K562 (cell line): ENCODE data around the gene RHEBL1. TPM values are rescaled to one million over a fixed set of nuclear protein-coding genes. Genes with fewer than 3 reads are reported as not detected.

Source experiments
- JUNB ChIP-seq: fragments of 450-650 bp; formaldehyde crosslinking; conservative IDR thresholded peaks from 2 replicates; pipeline ENCODE4 v1.4.0; 2020; ENCODE audit warnings: mild to moderate bottlenecking
- L3MBTL2 ChIP-seq: fragments of 450-650 bp; IDR thresholded peaks from 2 replicates; pipeline ENCODE4 v1.6.1; 2016; ENCODE audit warnings: mild to moderate bottlenecking, moderate library complexity
- MCM7 ChIP-seq, 2 experiments: fragments of 450-650 bp; IDR thresholded peaks; 2 replicates each; pipeline ENCODE4 v1.6.1; 2016 to 2018
- NONO ChIP-seq, 2 experiments: fragments of 200-400 bp in 1 of 2; fragments of 450-650 bp in 1 of 2; formaldehyde crosslinking in 1 of 2; IDR thresholded peaks; 2 replicates each; pipeline ENCODE4 v1.6.1; 2017; ENCODE audit warnings: low read depth in 2 of 2, mild to moderate bottlenecking in 2 of 2, moderate library complexity in 2 of 2, low read length in 1 of 2
- NR4A1 ChIP-seq, 2 experiments: fragments of 250-450 bp in 1 of 2; fragments of 450-650 bp in 1 of 2; sonication (Bioruptor Pico) in 1 of 2; IDR thresholded peaks; 2 replicates each; pipeline versions ENCODE4 v1.4.0 to v1.6.1; 2016 to 2020; ENCODE audit warnings: mild to moderate bottlenecking in 2 of 2, missing compliant biosample characterization in 1 of 2, missing genetic modification characterization in 1 of 2, moderate library complexity in 1 of 2
- POLR2AphosphoS5 ChIP-seq: IDR thresholded peaks from 2 replicates; pipeline ENCODE4 v1.6.1; 2011; ENCODE audit warnings: mild to moderate bottlenecking, low read depth, low read length, moderate library complexity; ENCODE audit not compliant: control insufficient read depth, insufficient read depth
- POLR2B ChIP-seq: fragments of 450-650 bp; IDR thresholded peaks from 2 replicates; pipeline ENCODE4 v1.6.1; 2018; ENCODE audit warnings: low read depth; ENCODE audit not compliant: partially characterized antibody
- SPI1 ChIP-seq: IDR thresholded peaks from 2 replicates; pipeline ENCODE4 v1.6.1; 2011; ENCODE audit warnings: low read depth, low read length, control low read depth, borderline replicate concordance
- SREBF2 ChIP-seq: sonication (generic); formaldehyde crosslinking; IDR thresholded peaks from 2 replicates; pipeline ENCODE4 v1.4.0; 2020; ENCODE audit warnings: mild to moderate bottlenecking, missing genetic modification reagents
- TBP ChIP-seq: optimal IDR thresholded peaks from 2 replicates; pipeline ENCODE3; 2011; ENCODE audit warnings: low read depth, low read length, improper control_type of control experiment
- YY1 ChIP-seq, 3 experiments: IDR thresholded peaks; 2 replicates each; pipeline ENCODE4 v1.6.1; 2011; ENCODE audit warnings: low read length in 2 of 3, mild to moderate bottlenecking in 2 of 3, moderate library complexity in 2 of 3, borderline replicate concordance in 1 of 3, control low read depth in 1 of 3, low read depth in 1 of 3; ENCODE audit not compliant: insufficient read depth in 3 of 3, insufficient replicate concordance in 2 of 3, control insufficient read depth in 1 of 3, insufficient read length in 1 of 3; ENCODE audit errors: extremely low read depth in 1 of 3
- ZKSCAN1 ChIP-seq: fragments of 150-350 bp; IDR thresholded peaks from 2 replicates; pipeline ENCODE4 v1.6.1; 2016; ENCODE audit warnings: low read depth, low read length
- ZNF699 ChIP-seq: fragments of 250-450 bp; sonication (Bioruptor Pico); IDR thresholded peaks from 2 replicates; pipeline ENCODE4 v1.8.0; 2021; ENCODE audit warnings: mild to moderate bottlenecking, moderate library complexity; ENCODE audit not compliant: insufficient replicate concordance
- polyA plus RNA-seq, 8 experiments: library from polyadenylated mRNA; depleted of rRNA in 4 of 8; stranded (reverse) in 5 of 8; unstranded in 3 of 8; fragments of >200 nt; fragmentation: Nextera tagmentation in 2 of 8; fragmentation: Illumina TruSeq in 1 of 8; extraction: Ambion mirVana in 2 of 8; extraction: Trizol in 1 of 8; gene quantifications; 2 replicates each; pipeline versions ENCODE4 v1.2.1 to v1.2.3, GENCODE V29; 2011 to 2014; ENCODE audit warnings: inconsistent platforms in 1 of 8, missing spikeins in 1 of 8
- total RNA-seq, 7 experiments: library from RNA; depleted of rRNA in 6 of 7; stranded (reverse); fragments of >200 nt in 6 of 7; fragmentation: Illumina TruSeq in 2 of 7; extraction: Trizol in 2 of 7; gene quantifications; 2 replicates each; pipeline versions ENCODE4 v1.2.1 to v1.2.3, GENCODE V29; 2011 to 2021; ENCODE audit warnings: low replicate concordance in 1 of 7
- TF ChIP-seq, protein P1 (sequence below): sonication (generic); formaldehyde crosslinking; IDR thresholded peaks from 2 replicates; pipeline ENCODE4 v1.8.1; 2023; ENCODE audit warnings: missing genetic modification reagents, mild to moderate bottlenecking, borderline replicate concordance
- TF ChIP-seq, protein P2 (sequence below): fragments of 450-650 bp; IDR thresholded peaks from 2 replicates; pipeline ENCODE4 v1.7.0; 2016; ENCODE audit warnings: borderline replicate concordance
- TF ChIP-seq, protein P3 (sequence below): sonication (generic); formaldehyde crosslinking; IDR thresholded peaks from 2 replicates; pipeline ENCODE4 v1.9.0; 2022; ENCODE audit warnings: mild to moderate bottlenecking, missing genetic modification reagents
- TF ChIP-seq, protein P4 (sequence below): sonication (generic); formaldehyde crosslinking; IDR thresholded peaks from 2 replicates; pipeline ENCODE4 v1.4.0; 2020; ENCODE audit warnings: mild to moderate bottlenecking, missing genetic modification reagents

Gene RHEBL1
- total and polyA plus RNA-seq, 9 of the 15 experiments (the other 6 are each of a cell fraction or from before 2014, with no cell fraction given) = 4.3 to 36.1 (median 8.2) TPM

DNA sequence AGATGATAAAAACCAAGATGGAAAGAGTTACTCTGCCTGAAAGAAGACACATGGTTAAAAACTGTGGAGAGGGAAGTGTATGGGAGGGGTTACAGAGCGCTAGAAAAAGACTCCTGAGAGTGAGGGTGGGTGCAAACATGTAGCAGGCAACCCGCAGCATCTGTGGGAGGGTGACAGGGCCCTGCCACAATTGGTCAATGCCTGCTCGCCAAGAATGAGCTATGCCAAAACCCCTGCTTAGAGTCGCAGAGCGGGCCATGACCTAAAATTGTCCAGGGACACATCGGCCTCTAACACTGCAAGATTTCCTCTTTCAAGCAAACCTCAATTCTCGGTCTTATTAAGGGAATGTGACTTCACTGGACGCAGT lies 51.9 kb downstream of the RHEBL1 start (continued):
- TF ChIP-seq SPI1 (no peak), ZKSCAN1 (0 out of 2 replicates have a peak, but pooled peaks have one; percentile 8), POLR2B (no peak), MCM7 (IDR thresholded peaks at IDR 0.05) (no peak), SREBF2 (CRISPR knock-in tag) (no peak), ZNF699 (CRISPR knock-in tag) (no peak), TBP (peak; percentile 33), L3MBTL2 (no peak), NONO (IDR thresholded peaks at IDR 0.05; ENCODE audit: low read depth in 2 of 2, low read length in 1 of 2) (no peak), POLR2AphosphoS5 (no peak), NR4A1 (CRISPR knock-in tag; IDR thresholded peaks at IDR 0.05) (0 out of 2 replicates have a peak, but pooled peaks have one; percentile 1), NR4A1 (tag; IDR thresholded peaks at IDR 0.05) (no peak), YY1 (IDR thresholded peaks at IDR 0.05; ENCODE audit: borderline replicate concordance in 1 of 3, control insufficient read depth in 1 of 3, extremely low read depth in 1 of 3, insufficient read depth in 3 of 3, insufficient read length in 1 of 3, insufficient replicate concordance in 2 of 3, low read depth in 1 of 3, low read length in 2 of 3) (peak in 1 of 3 experiments; percentile 43), JUNB (CRISPR knock-in tag) (no peak)
- TF ChIP-seq, protein P1, sequence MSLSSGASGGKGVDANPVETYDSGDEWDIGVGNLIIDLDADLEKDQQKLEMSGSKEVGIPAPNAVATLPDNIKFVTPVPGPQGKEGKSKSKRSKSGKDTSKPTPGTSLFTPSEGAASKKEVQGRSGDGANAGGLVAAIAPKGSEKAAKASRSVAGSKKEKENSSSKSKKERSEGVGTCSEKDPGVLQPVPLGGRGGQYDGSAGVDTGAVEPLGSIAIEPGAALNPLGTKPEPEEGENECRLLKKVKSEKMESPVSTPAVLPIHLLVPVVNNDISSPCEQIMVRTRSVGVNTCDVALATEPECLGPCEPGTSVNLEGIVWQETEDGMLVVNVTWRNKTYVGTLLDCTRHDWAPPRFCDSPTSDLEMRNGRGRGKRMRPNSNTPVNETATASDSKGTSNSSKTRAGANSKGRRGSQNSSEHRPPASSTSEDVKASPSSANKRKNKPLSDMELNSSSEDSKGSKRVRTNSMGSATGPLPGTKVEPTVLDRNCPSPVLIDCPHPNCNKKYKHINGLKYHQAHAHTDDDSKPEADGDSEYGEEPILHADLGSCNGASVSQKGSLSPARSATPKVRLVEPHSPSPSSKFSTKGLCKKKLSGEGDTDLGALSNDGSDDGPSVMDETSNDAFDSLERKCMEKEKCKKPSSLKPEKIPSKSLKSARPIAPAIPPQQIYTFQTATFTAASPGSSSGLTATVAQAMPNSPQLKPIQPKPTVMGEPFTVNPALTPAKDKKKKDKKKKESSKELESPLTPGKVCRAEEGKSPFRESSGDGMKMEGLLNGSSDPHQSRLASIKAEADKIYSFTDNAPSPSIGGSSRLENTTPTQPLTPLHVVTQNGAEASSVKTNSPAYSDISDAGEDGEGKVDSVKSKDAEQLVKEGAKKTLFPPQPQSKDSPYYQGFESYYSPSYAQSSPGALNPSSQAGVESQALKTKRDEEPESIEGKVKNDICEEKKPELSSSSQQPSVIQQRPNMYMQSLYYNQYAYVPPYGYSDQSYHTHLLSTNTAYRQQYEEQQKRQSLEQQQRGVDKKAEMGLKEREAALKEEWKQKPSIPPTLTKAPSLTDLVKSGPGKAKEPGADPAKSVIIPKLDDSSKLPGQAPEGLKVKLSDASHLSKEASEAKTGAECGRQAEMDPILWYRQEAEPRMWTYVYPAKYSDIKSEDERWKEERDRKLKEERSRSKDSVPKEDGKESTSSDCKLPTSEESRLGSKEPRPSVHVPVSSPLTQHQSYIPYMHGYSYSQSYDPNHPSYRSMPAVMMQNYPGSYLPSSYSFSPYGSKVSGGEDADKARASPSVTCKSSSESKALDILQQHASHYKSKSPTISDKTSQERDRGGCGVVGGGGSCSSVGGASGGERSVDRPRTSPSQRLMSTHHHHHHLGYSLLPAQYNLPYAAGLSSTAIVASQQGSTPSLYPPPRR (CRISPR knock-in tag) = no peak
- TF ChIP-seq, protein P2, sequence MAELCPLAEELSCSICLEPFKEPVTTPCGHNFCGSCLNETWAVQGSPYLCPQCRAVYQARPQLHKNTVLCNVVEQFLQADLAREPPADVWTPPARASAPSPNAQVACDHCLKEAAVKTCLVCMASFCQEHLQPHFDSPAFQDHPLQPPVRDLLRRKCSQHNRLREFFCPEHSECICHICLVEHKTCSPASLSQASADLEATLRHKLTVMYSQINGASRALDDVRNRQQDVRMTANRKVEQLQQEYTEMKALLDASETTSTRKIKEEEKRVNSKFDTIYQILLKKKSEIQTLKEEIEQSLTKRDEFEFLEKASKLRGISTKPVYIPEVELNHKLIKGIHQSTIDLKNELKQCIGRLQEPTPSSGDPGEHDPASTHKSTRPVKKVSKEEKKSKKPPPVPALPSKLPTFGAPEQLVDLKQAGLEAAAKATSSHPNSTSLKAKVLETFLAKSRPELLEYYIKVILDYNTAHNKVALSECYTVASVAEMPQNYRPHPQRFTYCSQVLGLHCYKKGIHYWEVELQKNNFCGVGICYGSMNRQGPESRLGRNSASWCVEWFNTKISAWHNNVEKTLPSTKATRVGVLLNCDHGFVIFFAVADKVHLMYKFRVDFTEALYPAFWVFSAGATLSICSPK = no peak
- TF ChIP-seq, protein P3, sequence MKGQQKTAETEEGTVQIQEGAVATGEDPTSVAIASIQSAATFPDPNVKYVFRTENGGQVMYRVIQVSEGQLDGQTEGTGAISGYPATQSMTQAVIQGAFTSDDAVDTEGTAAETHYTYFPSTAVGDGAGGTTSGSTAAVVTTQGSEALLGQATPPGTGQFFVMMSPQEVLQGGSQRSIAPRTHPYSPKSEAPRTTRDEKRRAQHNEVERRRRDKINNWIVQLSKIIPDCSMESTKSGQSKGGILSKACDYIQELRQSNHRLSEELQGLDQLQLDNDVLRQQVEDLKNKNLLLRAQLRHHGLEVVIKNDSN = no peak
- TF ChIP-seq, protein P4, sequence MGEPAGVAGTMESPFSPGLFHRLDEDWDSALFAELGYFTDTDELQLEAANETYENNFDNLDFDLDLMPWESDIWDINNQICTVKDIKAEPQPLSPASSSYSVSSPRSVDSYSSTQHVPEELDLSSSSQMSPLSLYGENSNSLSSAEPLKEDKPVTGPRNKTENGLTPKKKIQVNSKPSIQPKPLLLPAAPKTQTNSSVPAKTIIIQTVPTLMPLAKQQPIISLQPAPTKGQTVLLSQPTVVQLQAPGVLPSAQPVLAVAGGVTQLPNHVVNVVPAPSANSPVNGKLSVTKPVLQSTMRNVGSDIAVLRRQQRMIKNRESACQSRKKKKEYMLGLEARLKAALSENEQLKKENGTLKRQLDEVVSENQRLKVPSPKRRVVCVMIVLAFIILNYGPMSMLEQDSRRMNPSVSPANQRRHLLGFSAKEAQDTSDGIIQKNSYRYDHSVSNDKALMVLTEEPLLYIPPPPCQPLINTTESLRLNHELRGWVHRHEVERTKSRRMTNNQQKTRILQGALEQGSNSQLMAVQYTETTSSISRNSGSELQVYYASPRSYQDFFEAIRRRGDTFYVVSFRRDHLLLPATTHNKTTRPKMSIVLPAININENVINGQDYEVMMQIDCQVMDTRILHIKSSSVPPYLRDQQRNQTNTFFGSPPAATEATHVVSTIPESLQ (CRISPR knock-in tag) = 0 out of 2 replicates have a peak, but pooled peaks have one; percentile 39
